ENCODE measurements around the gene CCK.
A peak's percentile ranks its signal among the peaks of the same experiment; 100 is the strongest.

The CCK gene

DNA sequence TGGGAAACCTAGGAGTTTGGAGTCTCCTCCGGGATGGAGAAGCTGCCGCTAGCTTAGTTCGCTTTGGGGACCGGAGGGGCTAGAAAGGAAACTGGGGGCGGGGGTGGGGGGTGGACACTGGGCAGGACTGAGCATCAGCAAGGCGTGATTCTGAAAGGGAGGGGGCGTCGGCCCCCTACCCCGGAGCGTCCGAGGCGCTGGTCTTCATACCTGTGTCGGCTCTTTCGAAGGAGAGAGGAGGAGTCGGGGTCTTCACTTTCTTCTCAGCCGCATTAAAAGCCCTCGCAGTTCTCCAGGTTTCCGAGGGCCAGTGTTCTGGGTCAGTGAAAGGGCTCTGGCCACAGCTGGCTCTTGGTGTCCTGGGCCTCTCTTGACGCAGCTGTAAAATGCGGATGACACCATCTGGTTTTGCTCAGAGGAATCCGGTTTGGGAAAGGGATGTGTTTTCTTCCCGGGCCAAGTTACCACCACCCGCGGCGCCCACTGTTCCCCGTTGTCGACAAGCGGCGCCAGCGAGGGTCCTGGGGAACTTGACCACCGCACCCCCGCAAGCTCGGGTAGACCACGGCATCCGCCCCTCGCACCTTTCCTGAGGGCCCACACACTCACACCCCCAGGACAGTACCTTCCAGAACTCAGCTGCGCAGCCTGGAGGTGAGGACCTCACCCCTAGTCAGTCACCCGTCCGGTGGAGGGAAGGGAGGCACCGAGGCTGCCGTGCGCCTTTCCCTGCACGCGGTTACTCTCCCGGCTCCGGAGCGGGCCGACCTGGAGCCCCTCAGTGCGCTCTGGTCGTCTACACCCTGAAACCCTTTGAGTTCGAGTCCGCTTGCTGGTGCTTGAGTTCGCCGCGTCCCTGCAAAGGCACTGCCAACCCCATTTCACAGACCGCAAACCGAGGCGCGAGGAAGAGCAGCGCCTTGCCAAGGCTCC lies 660 bp downstream of the CCK start:
- DNase-seq, result no peak

DNA sequence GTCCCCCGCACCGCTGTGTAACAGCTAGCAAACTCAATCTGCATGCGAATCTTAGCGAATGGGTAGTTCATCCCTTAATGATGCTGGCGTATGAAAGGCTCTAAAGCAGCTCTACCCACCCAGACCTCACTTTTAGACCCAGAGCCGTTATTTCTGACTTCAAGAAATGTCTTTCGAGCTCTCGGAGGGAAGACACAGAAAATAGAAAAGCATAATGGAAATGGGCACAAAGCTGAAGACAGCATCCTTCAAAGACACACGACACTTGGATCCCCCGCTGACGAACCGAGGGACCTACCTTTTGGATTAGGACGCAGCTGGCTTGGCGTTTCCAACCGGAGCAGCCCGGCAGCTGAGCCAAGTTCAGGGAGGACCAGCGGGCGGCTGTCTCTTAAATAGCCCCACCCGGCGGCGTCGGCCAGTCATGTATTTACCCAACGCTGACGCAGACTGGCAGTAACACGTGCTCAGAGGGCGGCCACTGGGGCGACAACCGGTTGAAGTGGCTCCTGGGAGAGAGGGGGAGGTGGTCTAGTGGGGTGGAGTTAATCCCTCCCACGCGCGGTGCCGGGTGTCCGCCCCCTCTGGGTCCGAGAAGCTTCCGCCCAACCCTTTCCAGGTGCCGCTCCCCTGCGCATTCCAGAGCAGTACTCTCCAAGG lies 1.5 kb downstream of the CCK start:
- no peak for DNase-seq

DNA sequence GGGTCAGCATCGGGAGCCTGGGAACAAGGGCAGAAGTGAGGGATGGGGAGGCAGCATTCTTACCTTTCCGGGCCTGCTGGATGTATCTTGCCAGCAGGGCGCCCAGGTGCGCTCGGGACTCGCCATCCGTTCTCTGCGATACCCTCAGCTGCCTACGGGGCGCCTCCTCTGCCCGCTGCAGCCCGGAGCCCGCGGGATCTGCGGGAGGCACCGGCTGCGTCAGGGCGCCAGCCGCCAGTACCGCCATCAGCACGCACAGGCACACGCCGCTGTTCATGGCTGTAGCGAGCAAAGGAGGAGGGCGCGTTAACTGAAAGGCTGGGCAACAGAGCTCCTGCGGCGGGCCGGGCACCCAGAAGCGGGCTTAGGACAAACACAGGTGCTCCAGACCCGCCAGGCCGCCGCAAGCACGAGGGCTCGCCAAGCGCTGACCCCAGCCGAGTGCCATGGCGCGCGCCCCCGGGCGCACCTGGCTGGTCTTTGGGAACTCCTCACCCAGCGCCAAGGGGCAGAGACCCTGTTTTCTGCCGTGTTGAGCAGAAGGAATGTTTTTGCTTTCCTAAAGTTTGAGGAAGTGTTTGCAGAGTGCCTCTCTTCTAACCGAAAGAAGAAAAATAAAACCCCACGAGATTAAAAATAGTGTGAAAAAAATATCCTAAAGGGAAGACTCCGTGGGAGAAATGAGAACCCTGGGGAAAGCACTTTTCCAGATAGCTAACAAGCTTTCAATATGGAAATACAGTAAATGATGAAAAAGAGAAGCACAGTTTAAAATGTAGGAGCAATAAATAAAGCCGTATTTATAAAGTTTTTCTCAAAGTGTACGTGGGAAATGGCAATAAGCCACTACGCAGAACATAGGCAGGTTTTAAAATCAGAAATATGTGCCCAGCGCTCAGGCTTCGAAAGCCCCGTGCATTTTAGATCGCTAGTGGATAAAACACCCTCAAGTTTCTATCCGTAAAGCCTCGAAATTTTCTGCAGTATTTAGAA lies 2.3 kb downstream of the CCK start:
- no peak for DNase-seq

DNA sequence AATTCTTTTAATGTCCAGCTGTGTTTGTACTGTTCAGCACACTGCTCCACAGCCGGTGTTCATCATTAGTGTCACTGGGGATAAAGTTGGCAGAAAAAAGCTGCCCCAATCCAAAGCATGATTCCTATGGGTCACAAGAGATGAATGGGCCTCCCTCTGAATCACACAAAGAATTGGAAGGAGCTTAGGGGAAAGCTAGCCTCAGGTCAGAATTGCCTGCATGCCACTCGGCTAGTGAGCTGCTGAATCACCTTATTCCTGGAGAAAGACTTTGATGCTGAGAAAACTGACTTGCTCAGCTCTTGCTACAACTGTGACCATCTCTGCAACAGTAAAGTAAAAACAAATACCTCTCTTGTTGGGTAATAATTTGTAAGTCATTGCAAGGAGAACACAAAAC lies 3.5 kb downstream of the CCK start:
- no peak for DNase-seq

DNA sequence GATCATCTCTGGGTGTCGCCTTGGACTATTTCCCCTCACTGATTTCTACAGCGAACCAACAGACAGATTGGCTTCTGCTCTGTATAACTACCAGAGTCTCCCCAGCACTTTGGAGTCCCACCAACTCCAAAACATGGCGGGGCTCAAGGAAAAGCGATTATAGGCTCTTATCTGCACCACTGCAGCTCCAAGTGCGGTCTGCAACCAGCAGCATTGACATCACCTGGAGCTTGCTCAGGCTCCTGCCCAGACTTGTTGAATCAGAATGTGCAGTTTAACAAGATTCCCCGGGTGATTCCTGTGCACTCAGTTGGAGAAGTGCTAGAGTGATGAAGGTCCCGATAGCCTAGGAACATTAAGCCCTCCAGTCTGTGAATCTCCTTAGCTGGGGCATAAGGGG lies 9.0 kb downstream of the CCK start:
- no peak for DNase-seq

DNA sequence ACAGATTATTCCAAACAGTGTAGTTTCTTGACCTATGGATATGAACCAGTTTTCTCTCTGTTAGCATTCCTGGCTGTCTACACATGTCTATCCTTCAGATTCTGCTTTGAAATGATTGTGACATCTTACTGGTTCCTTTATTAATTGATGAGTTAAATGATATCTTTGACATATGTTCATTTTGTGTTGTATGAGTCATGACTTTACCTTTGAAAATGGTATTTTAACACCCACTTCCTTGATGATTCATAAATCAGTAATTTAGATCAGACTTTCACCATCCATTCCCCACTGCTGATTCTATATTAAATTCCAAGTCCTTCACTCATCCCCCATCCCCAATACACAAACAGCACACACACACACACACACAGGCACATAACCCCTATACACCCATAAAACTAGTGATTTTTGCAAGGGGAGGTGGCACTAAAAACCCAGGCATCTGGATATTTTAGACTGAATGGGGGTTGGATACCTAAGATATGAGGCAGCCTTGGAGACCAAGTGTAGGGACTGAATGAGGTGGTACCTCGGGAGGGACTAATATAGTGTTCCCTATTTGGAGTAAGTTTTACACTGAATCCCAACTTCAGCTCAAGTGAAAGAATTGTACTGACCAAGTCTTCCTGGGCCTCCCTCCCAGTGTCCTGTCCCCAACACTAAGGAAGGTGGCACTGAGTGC lies 9.7 kb downstream of the CCK start:
- DNase-seq, result no peak

DNA sequence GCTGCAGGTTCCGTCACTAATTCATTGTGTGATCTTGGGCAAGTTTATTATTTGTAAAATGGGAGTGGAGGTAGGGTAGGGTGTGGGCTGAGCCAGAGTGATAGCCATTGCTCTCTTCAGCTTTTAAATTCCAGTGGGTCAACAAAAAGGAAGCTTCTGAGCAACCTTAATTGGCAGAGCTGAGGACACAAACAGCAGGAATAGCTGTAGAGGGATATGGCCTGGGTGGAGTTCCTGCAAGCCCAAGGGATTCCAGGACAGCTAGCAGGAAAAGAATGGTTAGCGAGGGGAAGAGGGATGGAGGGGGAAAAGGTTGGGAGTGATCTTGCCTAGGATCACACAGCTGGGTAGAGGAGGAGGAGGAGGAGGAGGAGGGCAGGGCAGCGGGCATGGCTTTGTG lies 11.4 kb downstream of the CCK start:
- no peak for DNase-seq

DNA sequence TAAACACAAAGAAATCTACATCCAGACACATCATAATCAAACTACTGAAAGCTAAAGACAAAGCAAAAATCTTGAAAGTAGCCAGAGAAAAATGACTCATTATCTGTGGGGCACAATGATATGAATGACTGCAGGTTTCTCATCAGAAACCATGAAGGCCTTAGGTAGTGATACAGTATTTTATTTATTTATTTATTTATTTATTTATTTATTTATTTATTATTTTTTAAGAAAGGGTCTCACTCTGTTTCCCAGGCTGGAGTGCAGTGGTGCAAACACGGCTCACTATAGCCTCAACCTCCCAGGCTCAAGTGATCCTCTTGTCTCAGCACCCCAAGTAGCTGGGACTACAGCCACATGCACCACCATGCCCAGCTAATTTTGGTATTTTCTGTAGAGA lies 15.2 kb downstream of the CCK start:
- DNase-seq, result no peak

DNA sequence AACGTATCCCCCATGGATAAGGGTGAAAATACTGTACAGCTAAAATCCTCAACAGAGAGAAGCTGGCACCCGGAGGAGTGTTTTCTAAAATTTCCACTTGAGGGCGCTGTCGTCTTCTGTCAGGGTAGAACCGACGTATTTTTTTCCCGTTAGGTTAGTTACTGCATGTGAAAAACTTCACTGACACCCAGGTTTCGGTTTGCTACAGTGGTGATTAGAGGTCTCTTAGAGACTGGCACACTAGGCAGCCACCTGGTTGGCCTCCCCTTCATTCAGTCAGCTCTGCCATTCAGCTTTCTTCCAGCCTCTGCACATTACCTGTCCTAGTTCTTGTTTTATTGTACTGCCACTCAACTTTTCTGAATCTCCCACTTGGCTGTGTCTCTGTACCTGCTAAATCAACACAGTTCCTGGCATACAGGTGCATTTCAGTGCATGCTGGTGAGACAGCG lies 18.4 kb downstream of the CCK start:
- DNase-seq, result peak; percentile 18

DNA sequence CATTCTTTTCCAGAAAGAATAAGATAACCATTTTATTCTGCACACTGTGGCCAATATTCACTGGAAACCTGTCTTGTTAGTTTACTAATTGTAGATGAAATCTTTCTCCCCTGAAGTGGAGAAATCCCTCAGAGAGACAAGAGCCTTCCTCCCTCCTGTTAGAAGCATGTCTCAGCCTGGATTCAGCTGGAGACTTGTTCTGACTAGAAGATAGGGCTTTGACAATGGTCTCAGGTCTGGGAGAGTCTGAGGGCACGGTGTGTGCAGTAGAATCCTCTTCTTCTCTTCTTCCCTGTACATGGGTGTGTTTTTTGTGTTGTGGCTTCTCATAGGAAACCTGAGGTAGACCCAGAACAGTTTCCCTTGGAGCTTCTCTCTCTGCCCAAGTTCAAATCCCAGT lies 19.9 kb downstream of the CCK start:
- no peak for DNase-seq

DNA sequence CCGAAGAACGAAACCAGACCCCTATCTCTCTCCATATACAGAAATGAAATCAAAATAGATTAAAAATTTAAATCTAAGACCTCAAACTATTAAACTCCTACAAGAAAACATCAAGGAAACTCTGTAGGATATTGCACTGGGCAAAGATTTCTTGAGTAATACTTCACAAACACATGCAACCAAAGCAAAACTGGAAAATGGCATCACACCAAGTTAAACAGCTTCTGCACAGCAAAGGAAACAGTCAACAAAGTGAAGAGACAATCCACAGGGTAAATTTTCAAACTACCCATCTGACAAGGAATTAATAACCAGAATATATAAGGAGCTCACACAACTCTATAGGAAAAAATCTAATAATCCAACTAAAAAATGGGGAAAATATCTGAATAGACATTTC lies 29.4 kb downstream of the CCK start:
- DNase-seq, result no peak

DNA sequence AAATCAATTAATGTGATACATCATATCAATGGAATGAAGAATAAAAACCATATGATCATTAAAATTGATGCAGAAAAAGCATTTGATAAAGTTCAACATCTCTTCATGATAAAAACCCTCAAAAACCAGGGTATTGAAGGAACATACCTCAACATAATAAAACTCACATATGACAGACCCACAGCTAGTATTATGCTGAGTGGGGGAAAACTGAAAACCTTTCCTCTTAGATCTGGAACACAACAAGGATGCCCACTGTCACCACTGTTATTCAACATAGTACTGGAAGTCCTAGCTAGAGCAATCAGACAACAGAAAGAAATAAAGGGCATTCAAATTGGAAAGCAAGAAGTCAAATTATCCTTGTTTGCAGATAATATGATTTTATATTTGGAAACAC lies 30.5 kb downstream of the CCK start:
- DNase-seq, result no peak

DNA sequence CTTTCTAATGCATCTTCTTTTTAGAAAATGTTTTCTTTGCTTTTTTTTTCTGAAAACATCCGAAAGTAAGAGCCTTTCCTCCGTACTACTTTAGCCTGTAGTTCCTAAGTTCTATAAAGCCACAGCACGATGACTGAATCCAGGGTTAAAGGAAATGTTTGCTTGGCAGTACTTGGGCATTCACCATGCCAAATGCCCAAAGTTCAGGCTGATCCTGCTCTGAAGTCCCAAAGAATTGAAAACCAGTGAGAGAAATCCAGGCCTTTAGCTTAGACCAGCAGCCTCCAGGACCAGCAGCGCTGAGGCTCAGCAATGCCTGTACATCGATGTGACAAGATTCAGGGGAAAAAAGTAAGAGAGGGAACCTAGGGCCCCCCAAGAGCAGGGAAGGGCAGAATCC lies 35.1 kb downstream of the CCK start:
- DNase-seq, result no peak

DNA sequence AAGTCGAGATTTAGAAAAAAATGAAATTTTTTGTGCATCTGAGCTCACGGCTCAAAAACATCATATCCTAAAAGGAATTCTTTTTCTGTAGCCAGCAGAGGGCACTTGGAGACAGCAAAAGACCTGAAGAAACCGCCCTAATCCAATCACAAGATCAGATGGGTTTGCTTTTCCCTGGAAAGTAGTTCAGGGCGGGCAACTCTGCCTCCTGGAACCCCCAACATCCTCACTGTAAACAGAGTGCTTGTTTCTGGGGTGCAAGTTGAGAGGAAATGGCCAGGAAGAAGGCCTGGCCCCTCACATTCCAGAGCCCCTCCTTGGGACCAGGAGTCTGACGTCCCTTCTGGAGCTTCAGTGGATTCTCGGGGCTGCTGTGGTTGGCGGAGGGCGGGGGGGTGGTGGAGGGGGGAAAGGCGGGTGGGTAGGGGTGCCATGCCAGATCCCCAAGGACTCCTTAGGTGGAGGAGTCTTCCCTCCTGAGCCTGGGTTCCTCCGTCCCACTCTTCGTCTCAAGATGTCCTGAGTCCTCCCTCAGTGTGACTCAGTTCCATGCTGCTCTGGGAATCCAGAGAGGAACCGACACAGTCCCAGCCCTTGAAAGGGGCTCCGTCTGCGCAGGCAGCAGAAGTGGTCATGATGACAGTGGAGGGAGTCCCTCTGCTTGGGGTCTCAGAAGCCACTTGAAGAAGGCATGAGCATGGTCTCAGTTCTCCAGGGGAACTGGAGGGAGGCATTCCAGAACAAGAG lies 35.9 kb downstream of the CCK start:
- peak; percentile 24 for DNase-seq

DNA sequence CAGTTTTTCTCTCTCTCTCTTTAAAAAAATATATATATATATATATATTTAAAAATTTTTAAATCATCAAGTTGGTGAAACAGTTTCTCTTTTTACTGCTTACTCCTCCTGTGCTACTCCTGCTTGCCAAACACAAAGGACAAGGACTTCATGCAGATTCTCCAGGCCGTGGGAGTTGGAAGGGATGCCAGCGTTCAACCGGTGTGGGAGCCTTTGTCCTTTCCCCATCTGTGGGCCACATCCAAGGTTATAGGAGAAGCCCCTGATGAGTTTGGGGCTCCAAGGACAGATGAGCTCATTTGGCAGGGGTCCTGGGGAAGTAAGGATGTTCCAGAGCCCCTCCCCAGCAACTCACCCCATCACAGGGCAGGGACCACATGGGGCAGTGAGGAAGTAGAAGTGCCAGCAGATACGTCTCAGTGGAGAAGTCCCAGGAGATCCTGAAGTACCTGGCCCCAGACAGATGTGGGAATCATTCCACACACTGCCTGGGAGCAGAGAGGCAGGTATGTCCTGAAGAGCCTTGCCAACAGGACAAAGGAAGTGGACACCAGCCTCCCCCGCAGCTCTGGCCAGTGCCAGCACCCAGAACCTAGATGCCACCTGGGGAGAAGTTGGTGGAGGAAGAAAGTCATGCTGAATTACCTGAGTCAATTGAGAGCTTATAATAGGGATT lies 36.6 kb downstream of the CCK start:
- DNase-seq, result no peak

DNA sequence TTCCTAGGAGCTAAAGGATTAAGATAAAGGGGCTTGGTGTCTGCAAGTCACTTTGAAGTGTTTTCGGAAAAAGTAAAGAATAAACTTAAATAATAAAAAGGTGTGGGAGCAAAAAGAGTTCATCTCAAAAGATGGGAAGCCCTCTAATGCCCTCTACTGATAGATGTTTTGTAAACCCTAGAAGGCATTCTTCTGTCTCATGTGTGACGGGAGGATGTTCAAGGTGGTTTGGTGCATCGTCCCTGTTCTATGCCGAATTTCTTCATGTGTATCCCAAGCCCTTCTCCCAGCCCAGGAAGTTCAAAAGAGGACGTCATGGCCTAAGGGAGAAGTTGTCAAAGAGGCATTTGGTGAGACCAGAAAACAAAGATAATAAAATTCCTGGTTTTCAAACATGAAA lies 37.2 kb downstream of the CCK start:
- DNase-seq, result no peak

DNA sequence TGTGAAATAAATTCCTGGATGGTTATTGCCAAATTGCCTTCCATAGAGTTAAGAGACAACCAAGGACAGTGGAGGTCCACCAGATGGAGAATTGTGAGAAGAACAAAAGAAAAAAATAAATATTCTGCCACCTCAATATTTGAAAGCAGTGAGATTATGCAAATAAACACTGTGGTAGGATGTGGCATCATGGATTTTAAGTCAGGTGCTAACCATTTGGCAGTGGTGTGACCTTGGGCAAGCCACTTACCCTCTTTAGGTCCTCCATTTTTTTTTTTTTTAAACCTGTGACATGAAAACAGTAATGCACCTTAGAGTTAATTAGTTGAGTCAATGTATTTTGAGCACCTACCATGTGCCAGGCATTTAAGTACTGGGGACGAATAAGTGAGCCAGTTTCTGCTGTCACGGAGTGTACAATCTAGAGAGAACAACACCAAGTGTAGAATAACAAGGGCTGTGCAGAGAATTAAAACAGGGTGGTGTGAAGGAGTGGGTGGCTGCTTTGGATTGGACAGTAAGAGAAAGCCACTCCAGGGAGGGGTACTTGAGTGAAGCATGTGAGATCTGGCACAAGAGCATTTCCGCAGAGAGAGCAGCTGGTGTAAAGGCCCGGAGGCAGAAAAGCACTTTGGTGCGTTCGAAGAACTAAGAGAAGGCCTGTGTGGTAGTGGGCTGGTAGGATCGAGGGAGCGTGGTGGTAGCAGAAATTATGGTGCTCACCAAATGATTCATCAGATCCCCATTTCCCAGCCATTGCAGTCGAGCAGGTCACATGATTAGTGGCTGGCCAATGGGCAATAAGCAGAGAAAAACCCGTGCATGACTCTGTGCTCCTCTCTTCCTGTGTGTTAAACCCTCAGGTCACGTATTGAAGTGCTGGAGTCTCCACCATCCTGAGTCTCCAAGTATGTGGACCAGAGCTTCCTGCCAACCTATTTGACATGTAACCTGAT lies 39.2 kb downstream of the CCK start:
- no peak for DNase-seq

DNA sequence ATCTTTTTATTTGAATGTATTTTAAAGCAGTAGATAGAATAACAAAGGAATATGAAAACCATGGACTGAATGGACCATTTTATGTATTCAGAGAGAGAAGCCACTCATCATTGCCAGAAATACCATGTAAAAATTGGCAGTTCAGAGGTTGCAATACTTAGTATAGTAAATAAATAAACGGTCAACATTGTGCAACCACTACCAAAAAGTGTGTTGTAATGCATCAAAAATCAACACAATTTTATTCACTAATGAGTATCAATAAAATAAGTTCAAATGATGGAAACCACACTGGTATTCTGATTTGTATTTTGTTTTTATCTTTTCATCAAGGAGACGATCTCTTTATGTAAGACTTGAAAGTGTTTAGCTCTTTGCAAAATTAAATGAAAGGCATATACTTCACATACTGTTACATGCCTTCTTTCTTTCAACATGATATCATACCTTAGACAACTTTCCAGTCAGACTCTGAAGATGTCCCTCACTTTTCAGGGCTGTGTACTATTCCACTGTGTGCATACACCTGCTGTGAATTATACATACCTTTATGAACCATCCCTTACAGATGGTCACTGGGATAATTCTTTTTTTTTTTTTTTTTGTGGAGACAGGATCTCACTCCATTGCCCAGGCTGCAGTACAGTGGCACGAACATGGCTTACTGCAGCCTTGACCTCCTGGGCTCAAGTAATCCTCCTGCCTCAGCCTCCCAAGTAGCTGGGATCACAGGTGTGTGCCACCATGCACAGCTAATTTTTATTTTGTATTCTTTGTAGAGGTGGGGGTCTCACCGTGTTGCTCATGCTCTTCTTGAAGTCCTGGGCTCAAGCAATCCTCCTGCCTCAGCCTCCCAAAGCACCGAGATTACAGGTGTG lies 40.3 kb downstream of the CCK start:
- no peak for DNase-seq
